ENCODE data around the gene ALG1L2. TPM values are rescaled to one million over a fixed set of nuclear protein-coding genes. Genes with fewer than 3 reads are reported as not detected.
"Not testable (repeated sequence)": the region's sequence is repeated elsewhere in the genome, so short reads cannot be mapped to it uniquely, and the experiment has no call there.

The ALG1L2 gene
- polyA plus RNA-seq, 1 experiment, result 0.29 TPM

GRCh38 chr3:130085881-130086280 lies 4.2 kb downstream of the ALG1L2 start:
- ChIA-PET CTCF (no interaction called here), POLR2A (no interaction called here)
- TF ChIP-seq CTCF (IDR thresholded peaks at IDR 0.05; ENCODE audit: low read depth, low read length), result no peak
- Histone ChIP-seq H3K4me3 (ENCODE audit: low read depth, low read length) (no peak overlapping the region), H3K27ac (ENCODE audit: low read depth, low read length) (no peak overlapping the region), H3K9me3 (ENCODE audit: control insufficient read depth, insufficient read depth, low read length) (no peaks in the 10 kb centered on the region), H3K27me3 (ENCODE audit: control insufficient read depth, insufficient read depth, low read length) (no peaks in the 10 kb centered on the region)
- no peak for DNase-seq (ENCODE audit: low read depth, low spot score)

GRCh38 chr3:130086628-130087027 lies 5.0 kb downstream of the ALG1L2 start:
- H3K27me3 ChIP-seq (ENCODE audit: control insufficient read depth, insufficient read depth, low read length); CTCF ChIA-PET: not testable (repeated sequence)

GRCh38 chr3:130088061-130088460 lies 6.4 kb downstream of the ALG1L2 start:
- no peaks in the 10 kb centered on the region; the same call in 1 of the 2 replicates for H3K9me3 ChIP-seq (ENCODE audit: control insufficient read depth, insufficient read depth, low read length)
- no peak overlapping the region for H3K27ac ChIP-seq (ENCODE audit: low read depth, low read length)
- ChIA-PET CTCF (no interaction called here), POLR2A (no interaction called here)
- TF ChIP-seq CTCF (IDR thresholded peaks at IDR 0.05; ENCODE audit: low read depth, low read length), result no peak
- H3K4me3 ChIP-seq (ENCODE audit: low read depth, low read length), result no peak overlapping the region
- DNase-seq (ENCODE audit: low read depth, low spot score), result no peak
- no peaks in the 10 kb centered on the region for H3K27me3 ChIP-seq (ENCODE audit: control insufficient read depth, insufficient read depth, low read length)

More at GRCh38 chr3:130086628-130087027, 5.0 kb downstream of the ALG1L2 start:
- POLR2A ChIA-PET; H3K9me3 ChIP-seq (ENCODE audit: control insufficient read depth, insufficient read depth, low read length); DNase-seq (ENCODE audit: low read depth, low spot score); H3K4me3 ChIP-seq (ENCODE audit: low read depth, low read length); H3K27ac ChIP-seq (ENCODE audit: low read depth, low read length): not testable (repeated sequence)

- H3K27ac ChIP-seq (ENCODE audit: low read depth, low read length); DNase-seq (ENCODE audit: low read depth, low spot score); POLR2A ChIA-PET; H3K4me3 ChIP-seq (ENCODE audit: low read depth, low read length); H3K27me3 ChIP-seq (ENCODE audit: control insufficient read depth, insufficient read depth, low read length); H3K9me3 ChIP-seq (ENCODE audit: control insufficient read depth, insufficient read depth, low read length): not testable (repeated sequence)
- CTCF ChIA-PET, result interaction anchor here (1.4 kb wide), 1 partner anchor 148 kb away, joined by 5 read pairs; no protein-coding TSS in a partner anchor
Measured at GRCh38 chr3:130090681-130091080, 9.1 kb downstream of the ALG1L2 start.

GRCh38 chr3:130091958-130092357 lies 10.3 kb downstream of the ALG1L2 start:
- POLR2A ChIA-PET, result interaction anchor here (0.9 kb wide), 1 partner anchor 48 kb away, joined by 3 read pairs; no protein-coding TSS in a partner anchor
- no peak for TF ChIP-seq CTCF (IDR thresholded peaks at IDR 0.05; ENCODE audit: low read depth, low read length)
- CTCF ChIA-PET, result no interaction called here

GRCh38 chr3:130093741-130094391 lies 12.2 kb downstream of the ALG1L2 start:
- TF ChIP-seq CTCF (IDR thresholded peaks at IDR 0.05; ENCODE audit: low read depth, low read length), result no peak
- no peak for DNase-seq (ENCODE audit: low read depth, low spot score)
- no peaks in the 10 kb centered on the region; the same call in 1 of the 2 replicates for H3K9me3 ChIP-seq (ENCODE audit: control insufficient read depth, insufficient read depth, low read length)
- H3K4me3 ChIP-seq (ENCODE audit: low read depth, low read length), result no peak overlapping the region
- peaks cover 4% of the 10 kb centered on the region for H3K27me3 ChIP-seq (ENCODE audit: control insufficient read depth, insufficient read depth, low read length)
- H3K27ac ChIP-seq (ENCODE audit: low read depth, low read length), result no peak overlapping the region
- ChIA-PET POLR2A (no interaction called here), CTCF (interaction anchor here (2.8 kb wide), 1 partner anchor 151 kb away, joined by 19 read pairs; no protein-coding TSS in a partner anchor)

More at GRCh38 chr3:130091958-130092357, 10.3 kb downstream of the ALG1L2 start:
- Histone ChIP-seq H3K9me3 (ENCODE audit: control insufficient read depth, insufficient read depth, low read length) (no peaks in the 10 kb centered on the region; the same call in 1 of the 2 replicates), H3K4me3 (ENCODE audit: low read depth, low read length) (no peak overlapping the region), H3K27ac (ENCODE audit: low read depth, low read length) (no peak overlapping the region), H3K27me3 (ENCODE audit: control insufficient read depth, insufficient read depth, low read length) (peaks cover 2% of the 10 kb centered on the region)
- DNase-seq (ENCODE audit: low read depth, low spot score), result no peak

- CTCF ChIA-PET, result interaction anchor here (2.8 kb wide), 1 partner anchor 152 kb away, joined by 19 read pairs; no protein-coding TSS in a partner anchor
- POLR2A ChIA-PET, result not testable (repeated sequence)
Measured at GRCh38 chr3:130094491-130094941, 12.9 kb downstream of the ALG1L2 start.

GRCh38 chr3:130095858-130096257 lies 14.2 kb downstream of the ALG1L2 start:
- H3K4me3 ChIP-seq (ENCODE audit: low read depth, low read length); POLR2A ChIA-PET: not testable (repeated sequence)

More at GRCh38 chr3:130094491-130094941, 12.9 kb downstream of the ALG1L2 start:
- not testable (repeated sequence) for H3K27me3 ChIP-seq (ENCODE audit: control insufficient read depth, insufficient read depth, low read length); H3K9me3 ChIP-seq (ENCODE audit: control insufficient read depth, insufficient read depth, low read length); DNase-seq (ENCODE audit: low read depth, low spot score); H3K4me3 ChIP-seq (ENCODE audit: low read depth, low read length); H3K27ac ChIP-seq (ENCODE audit: low read depth, low read length)

More at GRCh38 chr3:130095858-130096257, 14.2 kb downstream of the ALG1L2 start:
- H3K9me3 ChIP-seq (ENCODE audit: control insufficient read depth, insufficient read depth, low read length); H3K27ac ChIP-seq (ENCODE audit: low read depth, low read length); DNase-seq (ENCODE audit: low read depth, low spot score); H3K27me3 ChIP-seq (ENCODE audit: control insufficient read depth, insufficient read depth, low read length): not testable (repeated sequence)
- CTCF ChIA-PET, result interaction anchor here (0.8 to 3.7 kb wide), 2 partner anchors 10 to 154 kb away, joined by 3 to 47 read pairs; no protein-coding TSS in a partner anchor

All from AG04450 (cell line).